NCI-H1048 (cell line): ENCODE measurements around the gene AVPR2.

Experiments
- DNase-seq: peaks from one replicate; lab custom pipeline; 2025; lab: John Stamatoyannopoulos, UW

Gene AVPR2

DNA sequence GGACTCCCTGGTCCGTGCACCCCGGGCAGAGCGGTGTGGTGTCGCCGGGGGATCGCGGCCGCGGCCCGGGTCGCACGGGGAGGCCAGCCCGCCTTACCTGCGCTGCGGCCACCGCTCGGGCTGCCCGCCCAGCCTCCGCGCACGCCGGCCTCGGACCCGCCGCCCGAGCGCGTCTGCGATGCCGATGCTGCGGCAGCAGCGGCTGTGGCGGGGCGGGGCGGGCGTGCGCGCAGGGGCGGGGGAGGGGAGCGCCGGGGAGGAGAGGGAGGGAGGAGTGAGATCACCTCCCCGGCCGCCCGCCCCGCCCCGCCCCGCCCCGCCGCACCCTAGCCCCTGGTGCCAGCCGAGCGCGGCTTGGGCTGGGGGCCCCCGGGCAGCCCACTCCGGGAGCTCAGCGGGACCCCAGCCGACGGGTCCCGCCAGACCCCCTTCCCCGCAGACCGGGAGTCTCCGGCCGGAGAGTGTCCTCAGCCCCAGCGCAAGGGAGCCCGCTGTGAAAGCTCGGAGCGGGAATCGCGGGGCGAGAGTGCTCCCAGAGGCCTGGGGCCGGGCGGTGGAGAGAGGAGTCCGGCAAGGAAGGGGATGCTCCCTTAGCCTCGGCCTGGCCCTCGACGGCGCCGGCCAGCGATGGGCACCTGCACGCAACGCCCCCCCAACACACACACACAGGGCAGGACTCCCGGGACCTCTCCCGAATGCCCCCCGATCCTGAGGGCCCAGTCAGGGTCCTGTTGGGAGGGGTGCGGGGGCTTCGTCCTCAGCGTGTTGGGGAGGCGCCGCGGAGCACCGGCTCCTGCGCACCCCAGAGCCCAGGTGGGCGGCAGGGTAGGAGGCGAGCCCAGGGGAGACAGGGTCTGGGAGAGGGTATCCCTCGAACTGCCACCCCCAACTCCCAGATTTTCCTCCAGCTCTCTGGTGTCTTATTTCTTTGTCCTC is 18.2 kb upstream of the AVPR2 start, which contains the start of gene L1CAM:
Gene L1CAM, minus strand, starts transcription at position 206 of the 936 bp plus-strand sequence. CDS start 10,337 bp downstream, outside the sequence.
- peak; percentile 0 for DNase-seq

DNA sequence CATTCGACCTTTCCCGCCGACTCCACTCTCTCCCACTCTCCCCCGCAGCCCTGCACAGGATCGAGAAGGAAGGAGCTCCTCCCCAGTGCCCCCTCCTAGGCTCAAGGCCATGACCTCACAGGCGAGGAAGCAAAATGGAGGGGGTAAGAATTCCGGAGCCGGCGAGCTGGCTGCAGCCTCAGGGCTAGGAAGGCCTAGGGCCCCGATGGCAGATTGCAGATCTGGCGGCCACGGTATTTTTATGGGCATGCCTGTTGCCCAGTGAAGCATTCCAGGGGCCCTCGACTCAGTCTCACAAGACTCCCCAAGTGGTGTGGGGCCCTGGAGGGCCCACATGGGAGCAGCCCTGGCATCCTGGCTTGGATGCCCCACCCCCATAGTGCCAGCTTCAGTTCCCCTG is 17.6 kb upstream of the AVPR2 start:
- DNase-seq = no peak

DNA sequence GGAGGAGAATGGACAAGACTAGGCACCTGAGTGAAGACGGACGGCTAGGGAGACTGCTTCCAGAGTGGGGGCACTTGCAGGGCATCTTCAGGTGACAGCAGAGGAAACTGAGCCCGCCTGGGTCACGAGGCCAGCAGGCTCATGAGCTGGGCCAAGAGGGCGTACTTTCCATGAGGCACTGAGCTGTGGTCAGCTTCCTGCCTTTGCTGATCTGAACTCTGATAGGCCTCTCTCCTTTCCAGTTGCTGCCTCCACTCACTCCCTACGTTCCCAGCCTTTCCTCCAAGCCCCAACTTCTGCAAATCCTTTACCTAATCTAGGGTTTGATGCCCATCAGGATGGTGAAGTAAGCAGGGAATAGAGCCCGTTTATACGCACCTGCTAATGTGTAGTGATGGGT is 17.1 kb upstream of the AVPR2 start:
- DNase-seq = no peak

DNA sequence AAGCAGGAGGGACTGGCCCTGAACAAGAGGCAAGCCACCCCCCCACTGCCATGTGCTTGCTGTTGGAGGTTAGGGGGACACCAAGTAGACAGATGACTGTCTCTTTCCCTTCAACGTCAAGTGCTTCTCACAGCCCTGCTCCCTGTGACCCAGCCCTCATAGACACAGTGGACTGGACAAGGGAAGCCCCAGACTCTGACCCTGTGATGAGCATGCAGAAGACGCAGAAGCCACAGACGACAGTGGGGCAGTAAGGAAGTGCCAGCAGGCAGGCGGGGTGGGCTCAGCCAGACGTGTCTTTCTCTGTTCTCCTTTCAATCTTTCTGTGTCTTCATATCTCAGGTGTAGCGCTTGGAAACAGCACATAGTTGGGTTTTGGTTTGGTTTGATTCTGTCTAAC is 16.1 kb upstream of the AVPR2 start:
- no peak for DNase-seq

DNA sequence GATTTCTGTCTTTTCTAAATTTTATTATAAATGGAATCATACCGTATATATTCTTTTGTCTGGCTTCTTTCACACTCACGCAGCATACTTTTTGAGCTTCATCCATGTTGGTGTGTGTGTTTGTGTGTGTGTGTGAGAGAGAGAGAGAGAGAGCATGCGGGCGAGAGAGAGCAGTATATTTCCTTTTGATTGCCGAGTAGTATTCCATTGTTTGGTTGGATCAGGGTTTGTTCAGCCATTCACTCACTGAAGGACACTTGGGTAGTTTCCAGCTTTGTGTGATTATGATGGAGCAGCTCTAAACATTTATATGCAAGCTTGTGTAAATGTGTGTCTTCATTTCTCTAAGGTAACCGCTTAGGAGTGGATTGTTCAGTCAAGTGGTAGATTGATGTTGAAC is 15.3 kb upstream of the AVPR2 start:
- no peak for DNase-seq

DNA sequence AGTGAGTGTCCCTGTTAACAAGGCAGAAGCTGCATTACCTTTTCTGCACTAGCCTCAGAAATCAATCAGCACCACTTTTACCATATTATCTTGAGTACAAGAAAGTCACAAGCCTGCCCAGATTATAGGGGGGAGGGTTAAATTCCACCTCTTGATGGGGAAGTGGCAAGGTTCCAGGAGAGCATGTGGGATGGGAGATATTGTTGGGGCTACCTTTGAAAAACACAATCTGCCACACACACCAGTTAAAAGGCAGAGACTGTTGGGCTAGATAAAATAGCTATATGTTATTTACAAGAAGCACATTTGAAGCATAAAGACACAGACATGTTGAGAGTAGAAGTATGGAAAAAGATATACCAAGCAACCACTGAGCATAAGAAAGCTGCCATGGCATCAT is 6.6 kb upstream of the AVPR2 start:
- DNase-seq = no peak

DNA sequence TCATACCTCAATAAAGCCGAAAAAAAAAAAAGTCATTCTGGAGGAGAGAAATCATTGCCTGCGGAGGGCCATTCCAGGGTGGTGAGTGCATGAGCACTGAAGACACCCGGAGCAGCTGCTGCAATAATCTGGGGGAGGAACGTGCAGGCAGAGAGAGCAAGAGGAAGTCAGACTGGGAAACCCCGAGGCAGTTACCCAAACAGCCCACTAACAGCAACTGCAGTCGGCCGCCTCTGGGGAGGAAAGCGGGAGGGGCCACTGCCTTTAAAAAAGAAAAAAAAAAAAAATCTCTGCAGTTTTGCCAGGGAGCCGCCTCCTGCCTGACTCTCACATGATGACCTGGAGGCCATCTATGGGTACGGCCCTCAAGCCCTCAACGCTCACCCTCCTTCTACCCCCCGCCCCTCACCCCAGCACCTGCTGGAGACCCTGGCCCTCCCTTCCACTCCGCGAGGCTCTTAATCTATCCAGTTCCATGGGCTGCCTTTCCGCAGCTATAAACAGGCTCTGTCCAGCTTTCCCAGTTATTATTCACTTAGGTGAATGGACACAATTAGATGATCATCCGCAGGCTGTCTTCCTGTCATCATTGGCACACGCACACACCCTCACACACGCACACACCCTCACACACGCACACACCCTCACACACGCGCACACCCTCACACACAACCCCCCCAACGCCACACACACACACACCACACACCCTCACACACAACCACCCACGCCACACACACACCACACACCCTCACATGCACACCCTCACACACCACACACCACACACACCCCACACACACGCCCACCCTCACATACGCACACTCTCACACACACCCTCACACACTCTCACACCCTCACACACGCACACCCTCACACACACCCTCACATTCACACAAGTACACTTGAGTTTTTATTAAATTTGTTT is 3.4 kb upstream of the AVPR2 start:
- no peak for DNase-seq

DNA sequence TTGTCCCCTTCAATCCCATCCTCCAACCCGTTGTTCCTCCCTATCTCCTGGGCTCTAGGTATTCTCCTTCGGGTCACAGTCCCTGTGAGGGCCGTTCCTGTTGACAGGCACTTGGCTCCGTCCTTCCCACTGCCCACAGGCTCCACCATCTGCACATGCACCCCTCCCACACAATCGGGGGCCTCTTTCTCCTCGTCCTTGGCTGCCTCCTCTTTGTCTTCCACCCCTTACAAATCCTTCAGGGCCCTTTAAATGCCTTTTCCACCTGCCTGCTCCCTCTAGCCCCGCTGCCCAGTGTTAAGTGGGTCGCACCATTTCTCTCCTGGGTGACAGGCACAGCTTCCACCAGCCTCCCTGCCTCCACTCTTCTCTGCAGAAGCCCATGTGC is 2.7 kb upstream of the AVPR2 start:
- no peak for DNase-seq

DNA sequence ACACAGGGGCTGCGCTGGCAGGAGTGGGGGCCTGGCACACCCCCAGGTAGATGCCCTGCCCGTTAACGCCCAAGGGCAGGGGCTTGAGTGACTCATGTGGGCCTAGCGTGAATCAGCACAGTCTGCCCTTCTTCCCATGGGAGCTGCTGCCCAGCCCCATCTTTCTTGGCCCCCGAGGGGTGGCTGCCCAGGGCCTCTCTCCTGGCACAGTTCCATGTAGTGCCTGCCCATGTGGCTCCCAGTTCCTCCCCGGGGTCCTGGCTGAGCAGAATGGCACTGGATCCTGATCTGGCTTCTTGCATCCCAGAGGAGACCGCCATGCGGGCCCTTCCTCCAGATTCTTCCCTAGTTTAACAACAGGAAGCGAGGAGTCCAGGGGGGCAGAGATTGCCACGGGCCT is 2.1 kb upstream of the AVPR2 start:
- no peak for DNase-seq

DNA sequence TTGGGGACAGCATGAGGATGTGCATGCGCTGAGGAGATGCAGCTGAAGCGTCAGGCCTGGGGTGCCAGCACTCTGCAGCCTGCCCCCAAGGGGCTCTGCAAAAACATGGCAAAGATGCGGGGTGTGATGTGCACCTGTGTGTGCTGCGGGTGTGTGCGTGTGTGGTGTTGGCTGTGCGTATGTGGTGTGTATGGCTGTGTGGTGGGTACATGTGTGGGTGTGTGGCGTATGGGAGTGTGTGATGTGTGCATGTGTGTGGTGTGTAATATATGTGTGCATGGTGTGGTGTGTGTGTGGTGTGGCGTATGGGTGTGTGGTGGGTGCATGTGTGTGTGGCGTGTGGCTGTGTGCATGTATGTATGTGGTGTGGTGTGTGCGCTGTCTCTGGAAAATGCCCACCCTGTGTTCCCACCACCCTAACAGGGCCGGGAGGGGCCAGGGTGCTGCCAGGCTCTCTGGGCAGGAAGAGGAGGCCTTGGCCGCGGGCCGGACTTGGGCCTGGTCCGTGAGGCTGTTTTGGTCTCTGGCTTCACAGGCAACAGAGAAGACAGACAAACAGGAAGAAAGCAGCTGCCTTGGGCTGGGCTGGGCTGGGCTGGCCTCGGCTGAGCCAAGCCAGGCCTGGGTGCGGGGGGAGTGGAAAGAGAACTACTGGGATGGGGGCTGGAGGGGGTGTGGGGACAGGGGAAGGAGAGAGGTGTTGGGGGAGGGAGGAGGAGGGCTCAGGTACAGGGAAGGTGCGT is 1.1 kb upstream of the AVPR2 start:
- DNase-seq = no peak

DNA sequence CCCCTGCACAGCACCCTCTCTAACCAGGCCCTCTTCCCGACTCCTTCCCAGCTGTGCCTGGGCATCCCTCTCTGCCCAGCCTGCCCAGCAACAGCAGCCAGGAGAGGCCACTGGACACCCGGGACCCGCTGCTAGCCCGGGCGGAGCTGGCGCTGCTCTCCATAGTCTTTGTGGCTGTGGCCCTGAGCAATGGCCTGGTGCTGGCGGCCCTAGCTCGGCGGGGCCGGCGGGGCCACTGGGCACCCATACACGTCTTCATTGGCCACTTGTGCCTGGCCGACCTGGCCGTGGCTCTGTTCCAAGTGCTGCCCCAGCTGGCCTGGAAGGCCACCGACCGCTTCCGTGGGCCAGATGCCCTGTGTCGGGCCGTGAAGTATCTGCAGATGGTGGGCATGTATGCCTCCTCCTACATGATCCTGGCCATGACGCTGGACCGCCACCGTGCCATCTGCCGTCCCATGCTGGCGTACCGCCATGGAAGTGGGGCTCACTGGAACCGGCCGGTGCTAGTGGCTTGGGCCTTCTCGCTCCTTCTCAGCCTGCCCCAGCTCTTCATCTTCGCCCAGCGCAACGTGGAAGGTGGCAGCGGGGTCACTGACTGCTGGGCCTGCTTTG is 1.1 kb downstream of the AVPR2 start:
- DNase-seq = no peak

DNA sequence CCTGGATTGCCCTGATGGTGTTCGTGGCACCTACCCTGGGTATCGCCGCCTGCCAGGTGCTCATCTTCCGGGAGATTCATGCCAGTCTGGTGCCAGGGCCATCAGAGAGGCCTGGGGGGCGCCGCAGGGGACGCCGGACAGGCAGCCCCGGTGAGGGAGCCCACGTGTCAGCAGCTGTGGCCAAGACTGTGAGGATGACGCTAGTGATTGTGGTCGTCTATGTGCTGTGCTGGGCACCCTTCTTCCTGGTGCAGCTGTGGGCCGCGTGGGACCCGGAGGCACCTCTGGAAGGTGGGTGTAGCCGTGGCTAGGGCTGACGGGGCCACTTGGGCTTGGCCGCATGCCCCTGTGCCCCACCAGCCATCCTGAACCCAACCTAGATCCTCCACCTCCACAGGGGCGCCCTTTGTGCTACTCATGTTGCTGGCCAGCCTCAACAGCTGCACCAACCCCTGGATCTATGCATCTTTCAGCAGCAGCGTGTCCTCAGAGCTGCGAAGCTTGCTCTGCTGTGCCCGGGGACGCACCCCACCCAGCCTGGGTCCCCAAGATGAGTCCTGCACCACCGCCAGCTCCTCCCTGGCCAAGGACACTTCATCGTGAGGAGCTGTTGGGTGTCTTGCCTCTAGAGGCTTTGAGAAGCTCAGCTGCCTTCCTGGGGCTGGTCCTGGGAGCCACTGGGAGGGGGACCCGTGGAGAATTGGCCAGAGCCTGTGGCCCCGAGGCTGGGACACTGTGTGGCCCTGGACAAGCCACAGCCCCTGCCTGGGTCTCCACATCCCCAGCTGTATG is 1.8 kb downstream of the AVPR2 start:
- no peak for DNase-seq

DNA sequence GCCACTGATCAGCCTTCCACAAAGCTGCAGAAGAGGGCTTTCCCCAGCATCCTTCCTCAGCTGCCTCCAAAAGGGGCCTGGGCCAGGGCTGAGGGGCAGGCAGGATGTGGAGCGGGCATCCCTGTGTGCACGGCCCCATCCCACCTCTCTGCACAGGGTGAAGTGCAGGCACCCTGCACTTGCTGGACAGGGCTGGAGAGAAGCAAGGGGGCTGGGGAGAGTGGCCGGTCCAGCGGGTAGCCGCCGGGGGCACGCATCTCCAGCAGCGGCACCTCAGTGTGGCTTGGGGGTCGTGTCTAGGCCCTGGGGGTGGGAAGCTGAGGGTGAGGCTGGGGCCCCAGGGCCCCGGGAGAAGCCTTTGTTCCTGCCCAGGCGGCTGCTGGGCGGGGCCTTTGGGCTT is 3.0 kb downstream of the AVPR2 start:
- no peak for DNase-seq

DNA sequence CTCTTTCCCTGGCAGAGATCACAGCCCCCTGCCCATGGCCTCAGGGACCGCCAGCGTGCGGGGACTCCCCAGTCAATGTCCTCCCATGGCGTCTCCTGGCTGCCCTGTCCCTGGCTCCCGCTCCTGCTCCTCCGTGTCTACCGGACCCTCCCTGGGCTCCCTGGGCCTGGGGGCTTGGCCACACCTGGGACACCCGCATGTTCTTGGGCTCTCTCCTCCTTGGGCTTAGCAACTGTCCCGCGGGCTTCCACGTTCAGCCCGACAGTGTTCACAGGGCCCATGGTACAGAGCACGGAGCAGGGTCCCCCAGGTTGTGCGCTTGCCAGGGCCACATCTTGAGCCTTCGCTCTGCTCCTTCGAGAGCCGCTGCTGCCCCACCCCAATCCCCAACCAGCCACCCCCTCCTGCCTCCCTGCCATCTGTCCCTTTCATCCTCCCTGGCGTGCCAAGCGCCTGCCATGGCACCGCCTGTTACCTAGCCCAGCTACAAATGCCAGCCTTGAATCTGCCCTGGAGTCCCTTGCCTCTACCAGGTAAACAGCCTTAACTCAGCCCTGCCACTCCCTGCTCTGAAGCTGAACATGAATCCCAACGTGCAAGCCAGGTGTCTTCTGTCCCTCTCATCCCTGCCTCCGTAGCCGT is 3.9 kb downstream of the AVPR2 start:
- no peak for DNase-seq

DNA sequence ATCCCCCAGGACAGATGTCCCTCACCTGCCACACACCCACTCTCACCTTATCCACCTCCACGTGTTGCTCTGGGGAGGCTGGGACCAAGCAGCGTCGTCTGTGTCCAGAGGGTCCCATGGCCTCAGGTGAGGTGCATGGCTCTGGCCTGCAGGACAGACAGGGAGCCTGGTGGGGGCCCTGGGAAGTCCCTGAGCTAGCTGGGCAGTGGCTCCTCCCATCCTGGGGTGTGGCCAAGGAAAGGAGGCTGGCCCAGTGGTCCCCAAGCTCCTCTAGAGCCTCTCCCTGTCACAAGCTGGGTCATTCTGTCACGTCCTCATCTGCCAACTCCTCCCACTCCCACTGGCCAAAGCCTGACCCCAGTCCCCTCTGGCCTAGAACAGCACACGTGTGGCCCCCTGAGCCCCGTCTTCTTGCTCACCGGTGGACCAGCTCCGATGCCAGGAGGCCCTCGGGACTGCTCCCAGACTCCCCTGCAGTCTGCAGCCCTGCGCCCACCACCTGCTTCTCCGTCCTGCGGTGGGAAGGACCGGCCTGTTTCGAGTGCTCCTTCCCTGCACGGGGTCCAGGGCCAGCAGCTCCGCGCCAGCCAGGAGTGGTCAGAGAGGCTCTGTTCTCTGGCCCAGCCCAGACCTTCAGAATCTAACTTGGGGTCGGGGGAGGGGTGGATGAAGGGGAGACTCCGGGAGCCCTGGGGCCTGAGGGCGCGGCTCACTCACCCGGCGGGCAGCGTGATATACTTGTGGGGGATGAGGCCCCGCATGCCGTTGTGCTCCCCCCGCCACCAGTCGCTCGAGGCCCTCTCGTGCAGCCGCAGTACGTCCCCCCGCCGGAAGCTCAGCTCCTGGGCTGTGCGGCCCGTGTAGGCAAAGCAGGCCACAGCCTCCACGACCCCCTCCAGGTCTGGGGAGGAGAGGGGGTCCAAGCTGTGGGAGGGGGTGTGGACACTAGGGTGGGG is 4.8 kb downstream of the AVPR2 start:
- DNase-seq = no peak

DNA sequence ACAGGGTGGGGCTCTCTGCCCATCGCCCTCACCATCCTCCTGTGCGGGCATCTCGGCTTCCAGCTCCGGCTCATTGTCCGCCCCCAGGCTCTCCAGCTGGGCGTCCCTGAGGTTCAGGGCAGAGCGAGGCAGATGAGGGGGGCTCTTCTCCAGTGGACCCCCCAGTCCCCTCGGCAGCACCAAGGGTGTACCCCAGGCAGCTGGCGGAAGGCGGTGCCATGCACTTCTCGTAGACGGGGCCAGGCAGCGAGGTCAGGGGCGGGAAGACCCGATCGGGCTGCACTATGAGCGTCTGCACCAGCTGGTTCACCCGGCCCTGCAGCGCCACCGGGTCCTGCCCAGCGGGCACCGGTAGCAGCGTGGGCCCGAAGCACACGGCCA is 5.5 kb downstream of the AVPR2 start:
- DNase-seq = no peak

DNA sequence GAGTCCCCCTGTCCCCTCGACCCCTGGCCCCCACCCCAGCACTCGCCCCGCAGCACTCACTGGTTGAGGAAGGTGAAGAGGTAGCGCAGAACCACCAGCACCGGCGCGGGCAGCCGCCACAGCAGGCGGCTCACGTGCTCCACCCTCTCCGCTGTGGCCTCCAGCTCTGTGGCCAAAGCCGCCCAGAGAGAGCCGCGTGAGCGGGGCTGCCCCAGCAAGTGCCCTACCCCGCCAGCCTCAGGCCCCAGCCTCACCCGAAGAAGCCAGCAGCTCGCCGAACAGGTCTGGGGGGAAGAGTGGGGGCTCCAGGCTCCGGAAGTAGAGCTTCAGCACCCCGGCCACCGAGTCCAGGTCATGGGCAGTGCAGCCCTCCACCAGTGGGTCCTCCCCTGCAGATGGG is 6.0 kb downstream of the AVPR2 start:
- DNase-seq = no peak

DNA sequence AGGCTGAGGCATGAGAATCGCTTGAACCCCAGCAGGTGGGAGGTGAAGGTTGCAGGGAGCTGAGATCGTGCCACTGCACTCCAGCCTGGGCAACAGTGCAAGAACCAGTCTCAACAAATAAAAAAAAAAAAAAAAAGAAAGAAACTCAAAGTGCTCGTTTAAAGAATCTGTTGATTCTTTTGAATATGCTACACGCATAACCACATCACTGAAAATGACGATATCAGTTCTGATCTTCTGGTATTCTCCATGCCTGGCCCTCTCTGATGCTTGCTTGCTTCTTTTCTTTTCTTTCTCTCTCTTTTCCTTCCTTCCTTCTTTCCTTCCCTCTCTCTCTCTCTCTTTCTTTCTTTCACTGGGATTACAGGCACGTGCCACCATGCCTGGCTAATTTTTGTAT is 7.3 kb downstream of the AVPR2 start:
- DNase-seq = no peak

DNA sequence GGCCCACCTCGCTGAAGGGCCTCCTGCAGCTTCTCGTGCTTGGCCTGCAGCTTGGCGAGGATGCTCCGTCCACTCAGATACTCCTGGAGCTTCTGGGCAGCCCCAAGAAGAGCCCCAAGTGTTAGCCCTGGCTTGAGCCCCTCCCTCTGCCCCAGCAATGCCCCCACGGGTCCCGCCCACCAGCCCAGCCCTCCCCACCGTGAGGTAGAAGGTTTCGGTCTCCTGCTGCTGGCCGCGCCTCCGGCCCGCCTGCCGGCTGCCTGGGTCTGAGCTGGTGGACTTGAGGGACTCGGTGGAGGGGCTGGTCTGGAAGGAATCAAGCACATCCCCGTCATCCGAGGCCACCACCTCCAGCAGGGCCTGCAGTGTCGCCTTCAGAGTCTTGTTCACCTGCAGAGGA is 8.7 kb downstream of the AVPR2 start:
- DNase-seq = no peak
